Transverse colon (tissue), 4 donors: ENCODE measurements around the gene MAST4. TPM values are rescaled to one million over a fixed set of nuclear protein-coding genes. Genes with fewer than 3 reads are reported as not detected.

Experiments
- DNase-seq: peaks from one replicate; pipeline ENCODE4 v3.0.0-alpha.2; 2019
- H3K27ac ChIP-seq, 4 donors: fragments of 200-600 bp; sonication (generic); 2 replicates each; pipeline ENCODE4 v1.5.1; 2016 to 2018; ENCODE audit warnings: inconsistent platforms in 4 of 4
- H3K27me3 ChIP-seq: fragments of 200-600 bp; sonication (generic); 2 replicates; pipeline ENCODE4 v1.5.1; 2017; ENCODE audit warnings: inconsistent platforms
- H3K36me3 ChIP-seq, 4 donors: fragments of 200-600 bp; sonication (generic); 2 replicates each; pipeline ENCODE4 v1.5.1; 2017 to 2019; ENCODE audit warnings: inconsistent platforms in 4 of 4
- H3K4me1 ChIP-seq, 4 donors: fragments of 200-600 bp; sonication (generic); 2 replicates each; pipeline ENCODE4 v1.5.1; 2017 to 2020; ENCODE audit warnings: inconsistent platforms in 4 of 4
- H3K4me3 ChIP-seq, 4 donors: fragments of 200-600 bp; sonication (generic); 1 replicate in 1 of 4; 2 replicates in 3 of 4; pipeline versions ENCODE4 v1.5.1 to v1.6.1; 2017 to 2019; ENCODE audit warnings: inconsistent platforms in 4 of 4
- H3K9me3 ChIP-seq, 2 donors: fragments of 200-600 bp; sonication (generic); 2 replicates each; pipeline ENCODE4 v1.5.1; 2017 to 2019; ENCODE audit warnings: inconsistent platforms in 2 of 2
- EP300 ChIP-seq: sonication (generic); formaldehyde crosslinking; IDR thresholded peaks from one replicate; pipeline ENCODE4 v1.6.1; 2017; ENCODE audit warnings: antibody characterized with exemption, low read depth
- POLR2A ChIP-seq: fragments of 450-650 bp; IDR thresholded peaks from one replicate; pipeline ENCODE4 v1.6.1; 2016; ENCODE audit warnings: antibody characterized with exemption, mild to moderate bottlenecking, moderate library complexity
- POLR2AphosphoS5 ChIP-seq, 3 donors: sonication (generic); formaldehyde crosslinking; IDR thresholded peaks; one replicate each; pipeline ENCODE4 v1.6.1; 2016; ENCODE audit warnings: antibody characterized with exemption in 3 of 3
- WGBS, 2 donors: methylation state at CpG; one replicate each; pipeline ENCODE4 v1.1.5; 2018; ENCODE audit warnings: low coverage in 1 of 2; 5-methylcytosine and 5-hydroxymethylcytosine counted together
- in situ Hi-C, 4 donors: fragments of 200-750 bp; cut with MboI; loops; one replicate each; pipeline versions ENCODE4 v1.15.0 to v1.15.1; 2017; ENCODE audit warnings: low sequenced_read_pairs in 3 of 4, low pct_ligation_motif_present in 1 of 4, low pct_unique_long_range_greater_than_20kb in 1 of 4
- intact Hi-C: fragments of 100-400 bp; cut with DNase I; formaldehyde crosslinking; loops from one replicate; pipeline ENCODE4 v1.15.1; 2023; ENCODE audit warnings: low total_unique reads
- total RNA-seq, 4 donors: library from RNA; depleted of rRNA; stranded (reverse); fragments of >200 nt; gene quantifications; one replicate each; pipeline ENCODE4 v1.1.0, GENCODE V29; 2016
- TF ChIP-seq, protein P1 (sequence below), 5 experiments: fragments of 200-600 bp in 3 of 5; fragments of 450-650 bp in 2 of 5; sonication (generic) in 3 of 5; IDR thresholded peaks; 1 replicate in 2 of 5; 2 replicates in 3 of 5; pipeline ENCODE4 v1.5.1; 2016 to 2017; ENCODE audit warnings: antibody characterized with exemption in 5 of 5, inconsistent platforms in 3 of 5, mild to moderate bottlenecking in 2 of 5, moderate library complexity in 1 of 5

MAST4 gene
- total RNA-seq, 4 donors from 2014 or later = 20.3 to 46.8 (median 35.4) TPM

DNA sequence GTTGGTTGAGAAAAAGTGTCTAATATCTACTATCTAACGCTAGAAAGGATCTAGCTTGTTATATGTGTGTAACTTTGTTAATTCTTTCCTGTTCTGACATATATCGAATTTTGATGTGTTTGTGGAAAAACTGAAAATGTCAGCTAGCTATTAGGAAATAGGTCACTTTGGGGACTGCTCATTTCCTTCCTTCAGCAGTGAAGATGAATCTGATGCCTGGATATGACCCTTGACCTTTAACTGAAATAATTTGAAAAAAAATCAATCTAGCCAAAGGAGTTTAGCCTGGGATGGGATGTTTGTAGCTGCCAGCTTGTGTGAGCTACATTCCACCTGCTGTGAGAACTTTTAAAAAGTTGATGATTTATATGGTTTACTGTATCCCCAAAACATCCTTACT lies 533.6 kb downstream of the MAST4 start:
- TF ChIP-seq, protein P1, sequence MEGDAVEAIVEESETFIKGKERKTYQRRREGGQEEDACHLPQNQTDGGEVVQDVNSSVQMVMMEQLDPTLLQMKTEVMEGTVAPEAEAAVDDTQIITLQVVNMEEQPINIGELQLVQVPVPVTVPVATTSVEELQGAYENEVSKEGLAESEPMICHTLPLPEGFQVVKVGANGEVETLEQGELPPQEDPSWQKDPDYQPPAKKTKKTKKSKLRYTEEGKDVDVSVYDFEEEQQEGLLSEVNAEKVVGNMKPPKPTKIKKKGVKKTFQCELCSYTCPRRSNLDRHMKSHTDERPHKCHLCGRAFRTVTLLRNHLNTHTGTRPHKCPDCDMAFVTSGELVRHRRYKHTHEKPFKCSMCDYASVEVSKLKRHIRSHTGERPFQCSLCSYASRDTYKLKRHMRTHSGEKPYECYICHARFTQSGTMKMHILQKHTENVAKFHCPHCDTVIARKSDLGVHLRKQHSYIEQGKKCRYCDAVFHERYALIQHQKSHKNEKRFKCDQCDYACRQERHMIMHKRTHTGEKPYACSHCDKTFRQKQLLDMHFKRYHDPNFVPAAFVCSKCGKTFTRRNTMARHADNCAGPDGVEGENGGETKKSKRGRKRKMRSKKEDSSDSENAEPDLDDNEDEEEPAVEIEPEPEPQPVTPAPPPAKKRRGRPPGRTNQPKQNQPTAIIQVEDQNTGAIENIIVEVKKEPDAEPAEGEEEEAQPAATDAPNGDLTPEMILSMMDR (IDR thresholded peaks at IDR 0.05) = no peak
- TF ChIP-seq EP300 (no peak), POLR2A (no peak), POLR2AphosphoS5 (IDR thresholded peaks at IDR 0.05) (no peak)
- WGBS, 2 donors = 95 to 100% methylated on average over 1 to 2 of the region's 2 CpGs
- intact Hi-C loops = no loop called here
- H3K27ac ChIP-seq = no peak overlapping the region
- no peaks in the 10 kb centered on the region for H3K9me3 ChIP-seq
- H3K4me1 ChIP-seq = no peaks in the 10 kb centered on the region
- no peak for DNase-seq
- in situ Hi-C loops = no loop called here
- H3K36me3 ChIP-seq = peaks cover 0 to 3% (median under 1%) of the 10 kb centered on the region in 4 donors
- no peaks in the 10 kb centered on the region for H3K27me3 ChIP-seq
- H3K4me3 ChIP-seq = no peak overlapping the region

DNA sequence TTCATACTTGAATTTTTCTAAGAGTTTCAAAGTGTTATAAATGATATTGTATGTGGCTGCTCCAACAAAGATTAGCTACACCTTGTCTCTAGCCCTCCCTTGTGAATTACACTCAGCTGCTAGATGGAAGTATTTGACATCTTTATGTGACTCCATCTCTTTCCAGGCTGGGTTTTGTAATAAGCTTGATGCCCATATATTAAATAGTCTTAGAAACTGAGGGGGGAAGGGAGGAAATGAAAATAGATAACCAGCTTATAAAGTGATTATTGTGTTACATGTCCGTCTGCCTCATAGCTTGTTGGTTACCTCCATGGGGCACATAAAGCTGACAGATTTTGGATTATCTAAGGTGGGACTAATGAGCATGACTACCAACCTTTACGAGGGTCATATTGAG lies 537.0 kb downstream of the MAST4 start:
- Histone ChIP-seq H3K4me1 (no peaks in the 10 kb centered on the region), H3K27me3 (no peaks in the 10 kb centered on the region), H3K27ac (no peak overlapping the region), H3K4me3 (no peak overlapping the region), H3K36me3 (peaks cover 0 to 12% (median 0%) of the 10 kb centered on the region in 4 donors), H3K9me3 (no peaks in the 10 kb centered on the region)
- in situ Hi-C loops (no loop called here), intact Hi-C loops (no loop called here)
- TF ChIP-seq, protein P1 (IDR thresholded peaks at IDR 0.05) = no peak
- no peak for TF ChIP-seq EP300
- no peak for TF ChIP-seq POLR2AphosphoS5 (IDR thresholded peaks at IDR 0.05)
- no peak for TF ChIP-seq POLR2A
- 48% methylated on average over 2 of the region's 2 CpGs; no CpG with 5 or more reads in 1 of the 2 donors for WGBS, 2 donors
- DNase-seq = no peak

DNA sequence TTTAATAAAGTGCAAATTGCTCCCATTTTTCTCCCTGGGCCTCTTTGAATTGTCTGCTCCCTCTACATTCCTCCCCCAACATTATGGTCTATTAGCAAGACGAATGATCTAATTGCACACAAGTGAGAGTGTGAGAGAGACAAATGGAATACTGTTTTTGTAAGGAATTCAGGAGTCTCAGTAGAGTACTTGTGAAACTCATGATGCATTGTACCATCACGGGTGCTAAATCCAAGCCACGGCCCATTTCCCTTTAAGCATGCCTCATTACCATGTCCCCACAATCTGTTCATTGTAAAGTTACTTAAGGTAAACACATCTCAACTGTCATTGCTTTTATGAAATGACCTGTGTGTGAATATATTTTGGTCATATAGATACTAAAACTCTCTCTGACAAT lies 537.6 kb downstream of the MAST4 start:
- H3K4me3 ChIP-seq = no peak overlapping the region
- TF ChIP-seq, protein P1 (IDR thresholded peaks at IDR 0.05) = no peak
- no peak for TF ChIP-seq POLR2AphosphoS5 (IDR thresholded peaks at IDR 0.05)
- no peak for TF ChIP-seq POLR2A
- TF ChIP-seq EP300 = no peak
- peaks cover 0 to 12% (median 0%) of the 10 kb centered on the region in 4 donors for H3K36me3 ChIP-seq
- H3K27ac ChIP-seq = no peak overlapping the region
- in situ Hi-C loops (no loop called here), intact Hi-C loops (no loop called here)
- DNase-seq = no peak
- no peaks in the 10 kb centered on the region for H3K4me1 ChIP-seq
- H3K27me3 ChIP-seq = no peaks in the 10 kb centered on the region
- WGBS, 2 donors = 78 to 90% methylated on average over 1 to 3 of the region's 3 CpGs
- no peaks in the 10 kb centered on the region for H3K9me3 ChIP-seq

DNA sequence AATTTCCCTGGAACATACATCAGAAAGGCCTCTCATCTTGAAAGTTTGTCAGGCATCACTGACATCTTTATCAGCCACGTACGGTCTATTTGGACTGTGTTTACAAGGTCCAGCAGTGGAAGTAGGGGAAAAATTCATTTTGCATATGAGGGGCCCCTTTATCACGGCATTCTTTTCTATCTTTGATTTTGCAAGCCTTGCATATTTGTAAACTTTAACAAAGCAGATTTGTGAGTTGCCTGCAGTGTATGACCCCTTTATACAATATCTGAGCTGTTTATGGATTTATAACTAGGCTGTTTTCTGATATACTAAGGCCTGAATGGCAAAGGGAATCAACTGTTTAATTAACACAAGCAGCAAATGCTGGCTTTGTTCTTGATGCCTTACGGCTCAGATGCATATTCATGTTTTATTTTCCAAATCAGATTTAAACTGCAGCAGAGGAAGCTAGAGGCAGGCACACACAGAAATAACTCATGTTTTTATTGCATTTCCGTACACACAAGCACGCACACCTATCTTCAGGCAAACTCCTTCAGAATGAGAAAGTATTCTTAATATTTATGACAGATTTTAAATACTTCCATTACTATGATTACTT lies 539.3 kb downstream of the MAST4 start:
- no peaks in the 10 kb centered on the region for H3K4me1 ChIP-seq
- no peak overlapping the region for H3K4me3 ChIP-seq
- no peaks in the 10 kb centered on the region for H3K27me3 ChIP-seq
- intact Hi-C loops = no loop called here
- no peaks in the 10 kb centered on the region for H3K9me3 ChIP-seq
- H3K36me3 ChIP-seq = peaks cover 0 to 12% (median 1%) of the 10 kb centered on the region in 4 donors
- no peak overlapping the region for H3K27ac ChIP-seq
- 69 to 84% methylated on average over 5 to 6 of the region's 6 CpGs for WGBS, 2 donors
- TF ChIP-seq POLR2A (no peak), EP300 (no peak), POLR2AphosphoS5 (IDR thresholded peaks at IDR 0.05) (no peak)
- TF ChIP-seq, protein P1 (IDR thresholded peaks at IDR 0.05) = no peak
- no peak for DNase-seq
- in situ Hi-C loops = no loop called here
